NCI-H526 (cell line): Measurements from ENCODE around the gene ZIM2.

ENCODE experiments used
- DNase-seq, 2 experiments: peaks; one replicate each; lab custom pipeline; 2025; lab: John Stamatoyannopoulos, UW

The ZIM2 gene

DNA sequence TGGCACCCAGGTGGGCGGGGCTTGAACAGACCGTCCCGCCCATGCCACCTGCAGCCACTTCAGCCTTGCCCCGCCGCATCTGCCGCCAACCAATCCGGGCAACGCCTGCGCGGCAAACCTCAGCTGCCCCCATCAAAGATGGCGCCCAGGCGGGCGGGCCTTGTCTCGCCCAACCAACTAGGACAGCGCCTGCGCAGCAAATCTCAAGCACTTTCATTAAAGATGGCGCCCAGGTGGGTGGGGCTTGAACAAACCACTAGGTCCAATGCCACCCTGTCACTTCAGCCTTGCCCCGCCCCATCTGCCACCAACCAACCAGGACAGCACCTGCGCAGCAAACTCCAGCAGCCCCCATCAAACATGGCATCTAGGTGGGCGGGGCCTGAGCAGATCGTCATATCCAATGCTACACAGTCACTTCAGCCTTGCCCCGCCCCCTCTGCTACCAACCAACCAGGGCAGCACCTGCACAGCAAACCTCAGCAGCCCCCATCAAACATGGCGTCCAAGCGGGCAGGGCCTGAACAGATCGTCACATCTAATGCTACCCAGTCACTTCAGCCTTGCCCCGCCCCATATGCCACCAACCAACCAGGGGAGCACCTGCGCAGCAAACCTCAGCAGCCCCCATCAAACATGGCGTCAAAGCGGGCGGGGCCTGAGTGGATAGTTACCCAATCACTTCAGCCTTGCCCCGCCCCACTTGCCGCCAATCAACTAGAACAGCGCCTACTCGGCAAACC, 1.4 kb downstream of the ZIM2 start:
- no peak for DNase-seq

DNA sequence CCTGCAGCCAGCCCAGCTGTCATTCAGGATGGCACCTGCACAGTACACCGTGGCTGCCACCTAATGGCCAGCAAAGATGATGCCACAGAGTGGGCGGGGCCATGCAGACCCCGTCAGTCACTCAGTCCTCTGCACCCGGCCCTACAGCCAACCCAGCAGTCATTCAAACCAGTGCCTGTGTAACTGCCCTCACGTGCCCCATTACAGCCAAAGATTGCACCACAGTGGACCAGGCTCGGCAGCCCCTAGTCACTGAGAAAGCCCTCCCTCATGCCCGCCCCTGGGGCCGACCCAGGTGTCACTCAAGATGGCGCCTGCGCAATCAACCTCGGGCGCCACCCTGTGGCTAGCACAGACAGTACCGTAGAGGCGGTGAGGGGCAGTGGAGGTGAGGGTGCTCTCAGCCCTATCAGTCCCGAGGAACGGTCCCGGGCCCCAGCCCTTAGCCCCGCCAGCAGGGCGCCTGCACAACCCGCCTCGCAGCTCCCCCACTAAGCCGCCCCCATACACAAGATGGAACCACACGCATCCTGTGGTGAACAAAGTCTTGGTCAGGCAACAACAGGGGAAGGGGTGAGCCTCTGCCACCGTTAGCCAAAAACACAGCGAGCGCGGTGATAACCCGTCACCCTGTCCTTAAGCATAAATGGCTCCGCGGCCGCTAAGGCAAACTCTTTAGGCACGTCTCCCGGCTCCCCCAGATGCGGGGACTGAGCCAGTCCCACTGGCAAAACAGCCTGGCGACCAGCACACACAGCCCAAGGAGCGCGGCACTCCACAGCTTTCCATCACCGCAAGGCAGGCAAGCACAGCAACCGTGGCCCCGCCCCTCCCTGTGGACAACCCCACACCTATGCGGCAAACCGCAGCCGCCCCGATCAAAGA, 2.3 kb downstream of the ZIM2 start:
- DNase-seq: peak in 1 of 2 experiments; percentile 34

DNA sequence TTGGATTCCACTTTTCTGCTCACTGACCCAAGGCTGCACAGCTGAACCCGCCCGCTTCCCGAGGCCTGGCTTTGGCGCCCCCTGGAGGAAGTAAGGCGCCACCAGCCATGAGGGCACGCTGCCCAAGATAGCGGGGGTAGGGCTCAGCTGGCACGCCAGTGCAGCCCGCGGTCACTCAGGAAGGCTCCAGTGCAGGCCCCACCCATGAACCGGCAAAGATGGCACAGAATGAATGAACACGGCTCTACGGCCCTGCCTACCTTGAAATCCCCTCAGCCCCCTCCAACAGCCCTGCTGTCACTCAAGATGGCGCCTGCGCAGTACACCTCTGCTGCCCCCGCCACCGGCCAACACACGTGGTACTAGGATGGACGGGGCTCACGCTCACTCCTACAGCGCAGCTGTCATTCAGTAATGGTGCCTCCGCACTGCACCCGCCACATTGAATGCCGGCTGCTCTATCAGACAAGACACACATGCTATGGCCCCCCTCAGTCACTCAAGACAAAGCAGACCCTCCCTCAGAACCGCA, 3.0 kb downstream of the ZIM2 start:
- DNase-seq: peak; percentile 14 to 32

DNA sequence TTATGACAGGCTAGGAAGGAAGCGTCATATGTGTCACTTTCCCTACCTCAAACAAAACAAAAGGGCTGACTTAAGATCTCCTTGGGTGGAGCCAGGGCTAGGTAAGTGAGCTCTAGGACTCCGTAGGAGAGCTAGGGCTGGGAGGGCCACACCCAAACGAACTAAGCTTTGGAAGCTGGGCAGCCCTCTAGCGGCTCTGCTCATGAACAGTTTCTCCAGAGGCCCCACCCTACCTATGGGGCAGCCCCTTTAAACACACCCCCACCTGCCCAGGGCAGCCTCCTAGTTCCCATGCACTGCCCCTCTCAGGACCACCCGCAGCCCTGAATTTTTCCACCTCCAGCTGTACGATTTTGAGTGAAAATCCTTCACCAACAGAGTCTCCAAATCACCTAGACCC, 3.5 kb downstream of the ZIM2 start:
- DNase-seq: peak in 1 of 2 experiments; percentile 7

DNA sequence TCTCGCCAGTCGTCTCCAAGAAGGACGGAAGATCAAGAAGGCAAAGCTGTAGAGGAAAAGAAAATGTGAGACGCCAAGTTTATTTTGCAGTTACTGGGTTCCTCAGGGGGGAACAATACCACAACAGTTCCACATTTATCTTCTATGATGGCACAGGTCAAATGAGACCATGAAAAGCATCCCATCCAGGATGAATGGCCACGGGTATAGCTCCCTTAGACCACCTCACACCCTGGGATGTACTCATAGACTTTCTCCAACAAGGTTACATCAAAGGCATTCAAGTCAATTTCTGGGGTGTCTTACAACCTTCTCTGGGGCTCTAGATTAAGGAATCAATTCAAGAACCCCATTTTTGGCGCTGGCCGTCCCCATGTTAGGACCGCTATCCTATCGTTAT, 4.5 kb downstream of the ZIM2 start:
- DNase-seq: no peak

DNA sequence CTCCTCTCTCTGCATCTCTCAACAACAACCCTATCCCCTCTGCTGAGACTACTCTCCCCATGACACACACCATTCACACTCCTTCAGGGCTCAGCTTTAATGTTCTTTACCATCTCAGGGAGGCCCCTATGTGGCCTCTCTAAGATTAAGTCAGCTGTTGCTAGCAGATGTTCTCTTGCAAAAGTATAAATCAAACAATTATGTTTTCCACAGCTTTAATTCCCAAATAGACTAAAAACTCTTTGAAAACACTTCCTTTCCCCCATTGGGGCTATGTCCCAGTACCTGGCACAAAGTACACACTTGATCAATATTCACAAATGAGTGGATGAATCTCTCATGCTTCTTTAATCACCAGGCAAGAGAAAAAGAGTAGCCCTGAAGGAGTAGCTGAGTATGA, 5.1 kb downstream of the ZIM2 start:
- no peak for DNase-seq

DNA sequence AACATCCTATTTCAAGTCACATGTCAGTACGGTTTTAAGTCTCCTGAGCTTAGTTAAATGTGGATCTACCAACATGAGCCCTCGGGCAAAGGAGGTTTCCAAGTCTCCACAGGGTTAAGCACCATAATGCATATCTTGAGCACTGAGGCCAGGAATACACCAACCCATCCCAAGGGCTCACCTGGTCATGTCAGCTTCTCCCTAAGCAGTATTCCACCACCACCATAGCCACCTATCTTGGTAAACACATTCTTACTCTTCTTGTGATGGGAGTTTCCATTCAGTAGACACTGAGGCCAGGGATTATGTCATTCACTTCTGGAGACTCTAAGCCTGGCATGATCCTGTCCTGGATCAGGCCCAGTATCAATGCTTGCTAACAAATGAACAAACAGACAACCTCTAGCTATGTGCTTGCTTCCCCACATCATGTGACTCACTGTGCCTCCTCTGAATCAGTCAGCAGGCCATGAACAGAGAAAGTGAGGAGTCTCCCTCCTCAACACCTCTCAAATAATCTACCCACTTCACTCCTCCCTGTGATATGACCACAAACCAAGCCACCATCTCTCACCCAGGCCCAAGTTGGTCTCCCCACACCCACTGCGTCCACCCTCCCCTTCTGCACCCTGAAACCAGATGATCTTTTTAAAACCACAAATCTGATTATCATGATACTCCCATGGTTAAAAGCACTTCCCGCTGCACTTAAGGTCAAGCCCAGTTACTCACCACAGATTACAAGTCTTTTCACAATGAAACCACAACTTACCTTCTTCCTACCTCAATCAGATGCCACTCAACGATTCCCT, 5.8 kb downstream of the ZIM2 start:
- no peak for DNase-seq

DNA sequence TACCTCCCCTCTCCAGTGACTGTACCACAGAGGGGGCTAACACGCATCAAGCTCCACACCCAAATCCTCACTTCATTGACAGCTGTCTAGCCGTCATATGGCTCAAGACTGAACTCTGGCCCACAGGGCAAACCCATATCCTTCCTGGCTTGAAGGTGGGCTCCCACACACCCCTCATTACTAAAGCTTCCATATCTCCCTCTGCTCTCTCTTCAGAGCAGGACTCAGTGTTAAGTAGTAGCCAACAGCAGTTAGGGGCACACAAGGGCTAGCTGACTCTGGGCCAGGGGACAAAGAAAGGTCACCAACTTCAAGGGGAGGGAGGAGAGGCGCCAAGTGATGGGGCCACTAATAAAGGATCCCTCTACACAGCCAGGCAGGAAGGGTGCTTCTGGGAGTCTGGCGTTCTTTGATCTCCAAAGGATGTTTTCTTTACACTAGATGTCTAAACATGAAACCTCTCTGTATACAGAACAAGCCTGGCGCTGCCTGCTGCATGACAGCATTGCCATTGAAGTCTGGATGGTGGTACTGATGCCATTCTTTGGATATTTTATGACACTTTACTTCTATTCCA, 8.1 kb downstream of the ZIM2 start:
- DNase-seq: no peak

DNA sequence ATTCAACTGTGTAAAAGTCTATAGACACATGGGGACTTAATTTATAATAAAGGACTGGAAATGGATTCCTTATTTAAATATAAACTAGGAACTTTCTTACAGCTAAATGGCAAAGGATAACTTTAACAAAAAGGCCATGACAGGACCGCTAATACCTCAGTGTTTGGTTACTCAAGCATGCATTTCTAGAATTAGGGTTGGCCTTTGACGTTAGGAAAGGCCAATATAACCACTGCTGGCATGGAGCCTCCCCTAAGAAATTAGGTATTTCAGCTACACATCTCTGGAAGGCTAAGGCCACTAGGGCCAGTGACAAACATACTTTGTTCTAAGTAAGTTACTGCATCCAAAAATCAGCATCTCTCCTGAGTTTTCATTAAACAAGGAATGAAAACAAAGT, 9.3 kb downstream of the ZIM2 start:
- DNase-seq: no peak

DNA sequence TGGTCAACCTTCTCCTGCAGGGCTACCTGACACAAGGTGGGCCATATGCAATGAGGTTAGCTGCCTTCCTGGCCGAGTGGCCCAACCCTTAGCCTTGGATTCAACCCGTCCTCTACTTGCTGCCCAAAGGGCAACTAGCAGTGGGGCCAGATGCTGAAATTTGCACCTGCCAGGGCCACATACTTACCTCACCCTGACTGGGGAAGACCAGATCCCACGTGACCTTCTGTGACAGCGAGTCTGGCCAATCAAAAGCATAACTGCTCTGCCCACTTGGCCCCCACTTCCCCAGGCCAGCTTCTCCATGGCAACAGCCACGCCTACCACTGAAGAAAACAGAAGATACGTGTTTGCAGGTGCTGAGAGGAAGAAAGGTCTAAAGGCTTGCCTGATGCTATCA, 10.9 kb downstream of the ZIM2 start:
- no peak for DNase-seq

DNA sequence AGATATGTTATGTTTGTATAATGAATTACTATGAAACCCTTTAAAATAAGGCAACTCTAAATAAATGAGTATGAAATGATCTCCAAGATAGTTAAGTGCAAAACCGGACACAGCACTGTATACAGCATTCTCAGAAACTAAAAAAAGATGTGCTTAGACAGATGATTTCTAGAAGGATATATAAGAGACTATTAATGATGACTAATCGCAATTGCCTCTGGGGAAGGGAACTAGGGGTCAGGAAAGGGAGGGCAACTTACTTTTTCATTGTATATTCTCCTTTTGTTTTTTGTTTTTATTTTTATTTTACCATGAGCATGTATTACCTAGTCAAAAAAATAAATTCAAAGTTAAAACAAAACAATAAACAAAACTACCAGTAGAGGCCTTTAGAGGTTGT, 12.8 kb downstream of the ZIM2 start:
- no peak for DNase-seq

DNA sequence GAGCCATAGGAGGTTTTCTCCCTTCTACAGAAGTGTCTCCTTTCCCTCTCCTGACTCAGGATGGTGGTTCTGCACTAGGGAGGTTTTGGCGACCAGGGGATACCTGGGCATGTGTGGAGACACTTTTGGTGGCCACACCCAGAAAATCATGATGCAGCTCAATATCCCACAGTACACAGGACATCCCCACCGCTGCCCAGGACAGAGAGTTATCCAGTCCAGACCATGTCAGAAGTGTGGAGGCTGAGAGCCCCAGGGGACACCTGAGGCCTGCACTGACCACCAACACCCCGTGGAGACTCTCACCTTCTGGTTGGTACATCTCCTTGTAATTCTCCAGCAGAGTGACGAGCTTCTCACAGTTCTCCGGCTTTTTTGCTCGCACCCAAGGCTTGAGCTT, 16.6 kb downstream of the ZIM2 start:
- DNase-seq: no peak

DNA sequence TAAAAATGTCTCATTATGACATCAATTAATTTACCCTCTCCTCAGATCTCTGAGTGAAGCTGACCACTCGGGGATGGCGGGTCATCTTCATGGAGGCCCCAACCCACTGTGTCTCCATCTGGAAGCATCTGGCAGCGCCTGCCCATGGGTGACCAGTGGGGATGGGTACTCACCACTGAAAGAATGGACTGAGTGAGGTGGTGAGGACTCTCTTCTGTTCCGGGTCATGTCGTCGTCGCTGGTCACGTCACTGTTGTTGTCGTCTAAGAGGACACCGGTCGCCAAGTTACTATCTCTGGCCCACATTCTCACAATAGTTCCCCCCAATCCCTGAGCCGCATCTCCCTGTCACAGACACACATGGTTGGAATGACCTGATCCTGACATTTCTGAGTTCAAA, 17.1 kb downstream of the ZIM2 start:
- DNase-seq: no peak

DNA sequence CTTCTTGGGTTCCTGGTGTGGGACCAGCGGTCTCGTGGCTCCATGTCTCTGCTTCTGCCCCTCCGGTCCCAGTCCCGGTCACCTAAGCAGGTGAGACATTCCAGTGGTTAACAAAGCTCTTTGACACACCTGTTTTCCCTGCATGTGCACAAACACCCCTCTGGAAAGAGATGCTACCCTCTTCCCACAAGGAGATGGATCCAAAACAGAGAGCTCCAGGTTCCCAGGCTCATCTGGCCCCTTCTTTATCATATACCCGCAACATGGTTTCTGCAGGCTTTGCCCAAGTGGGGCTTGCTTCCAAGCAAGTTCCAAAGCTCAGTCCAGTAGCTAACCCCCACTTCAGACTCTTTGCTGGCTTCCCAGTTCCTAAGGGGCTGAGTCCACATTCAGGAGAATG, 17.8 kb downstream of the ZIM2 start:
- no peak for DNase-seq

DNA sequence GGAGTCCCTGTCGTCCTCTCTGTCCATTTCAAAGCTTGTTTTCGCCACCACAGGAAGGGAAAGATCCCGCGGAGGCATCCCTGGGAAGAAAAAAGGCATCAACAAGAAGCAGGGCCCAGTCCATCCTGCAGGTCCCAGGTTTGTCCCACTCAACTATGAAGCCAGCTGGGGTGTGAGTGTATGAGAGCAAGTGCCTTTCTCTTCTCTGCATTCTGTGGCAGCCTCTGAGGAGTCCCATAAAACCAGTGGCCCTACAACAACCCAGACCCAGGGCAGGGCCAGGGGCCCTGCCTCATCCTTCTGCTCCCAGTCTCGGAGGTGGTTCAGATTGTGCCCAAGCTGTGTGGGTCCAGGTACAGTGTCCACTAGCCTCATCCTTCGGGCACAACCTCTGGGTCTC, 18.9 kb downstream of the ZIM2 start:
- DNase-seq: no peak

DNA sequence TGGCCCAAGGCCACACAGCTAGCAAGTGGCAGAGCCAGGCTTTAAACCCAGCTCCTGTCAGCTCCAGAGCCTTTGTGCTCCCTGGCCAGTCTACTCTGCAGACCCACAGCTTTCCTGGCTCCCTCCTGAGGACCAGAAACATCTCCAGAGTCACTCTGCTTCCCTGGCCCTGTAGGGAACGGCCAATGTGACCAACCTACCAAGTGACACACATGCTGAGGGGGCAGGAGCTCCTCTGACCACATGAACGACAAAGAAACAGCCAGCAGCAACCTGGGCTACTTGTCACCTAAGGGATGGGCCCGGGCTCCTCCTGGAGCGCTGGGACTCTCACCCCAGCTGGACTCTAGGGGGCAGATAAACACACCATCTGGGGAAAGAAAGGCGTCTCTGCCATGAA, 19.3 kb downstream of the ZIM2 start:
- peak in 1 of 2 experiments; percentile 5 for DNase-seq

DNA sequence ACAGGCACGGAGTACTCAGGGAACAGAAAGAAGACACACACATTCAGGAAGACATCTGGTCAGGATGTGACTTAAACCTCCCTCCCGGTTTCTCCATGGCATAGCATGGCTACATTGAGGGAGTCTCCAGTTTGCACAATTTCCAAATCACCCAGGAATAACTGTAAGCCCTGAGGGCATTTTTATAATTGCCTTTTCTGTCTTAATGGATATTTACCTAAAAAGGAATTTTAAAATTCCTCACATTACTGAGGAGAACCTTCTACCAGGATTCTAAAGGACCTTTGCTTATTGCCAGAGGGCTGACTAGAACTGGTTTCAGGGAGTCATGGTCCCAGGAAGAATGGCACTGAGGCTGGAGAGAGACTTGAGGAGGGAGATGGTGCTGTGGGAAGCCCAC, 21.4 kb downstream of the ZIM2 start:
- DNase-seq: no peak

DNA sequence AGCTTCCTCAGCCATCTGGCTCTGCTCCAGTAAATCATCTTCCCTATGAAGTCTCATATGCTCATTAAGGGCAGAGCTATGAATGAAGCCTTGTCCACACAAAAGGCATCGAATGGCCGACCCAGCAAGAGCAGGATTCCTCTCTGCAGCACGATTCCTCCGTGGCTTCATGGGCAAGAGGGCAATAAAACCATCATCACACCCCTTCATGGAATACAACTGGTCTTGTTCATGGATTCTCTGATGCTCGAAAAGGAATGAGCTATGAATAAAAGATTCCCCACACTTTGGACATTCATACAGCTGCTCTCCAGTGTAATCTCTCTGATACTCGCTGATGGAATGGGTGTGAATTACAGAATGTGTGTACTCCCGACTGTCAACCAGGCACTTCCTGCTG, 25.9 kb downstream of the ZIM2 start:
- DNase-seq: no peak

DNA sequence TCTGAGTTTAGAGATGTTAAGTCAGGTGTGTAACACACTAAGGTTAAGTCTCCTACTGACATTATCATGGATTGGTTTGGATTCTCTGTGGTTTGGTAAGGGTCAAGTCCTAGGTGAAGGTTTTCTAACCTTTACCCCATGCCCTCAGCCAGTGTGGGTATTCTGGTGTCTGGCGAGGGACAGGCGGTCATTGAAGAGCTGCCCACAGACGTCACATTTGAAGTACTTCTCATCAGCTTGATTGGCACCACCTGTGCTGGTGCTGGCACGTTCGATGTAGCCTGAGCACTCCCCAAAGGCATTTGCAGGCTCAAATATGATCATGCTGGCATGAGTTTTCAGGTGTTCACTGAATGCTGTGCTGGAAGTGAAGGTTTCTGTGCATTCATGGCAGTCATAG, 27.0 kb downstream of the ZIM2 start:
- DNase-seq: no peak

DNA sequence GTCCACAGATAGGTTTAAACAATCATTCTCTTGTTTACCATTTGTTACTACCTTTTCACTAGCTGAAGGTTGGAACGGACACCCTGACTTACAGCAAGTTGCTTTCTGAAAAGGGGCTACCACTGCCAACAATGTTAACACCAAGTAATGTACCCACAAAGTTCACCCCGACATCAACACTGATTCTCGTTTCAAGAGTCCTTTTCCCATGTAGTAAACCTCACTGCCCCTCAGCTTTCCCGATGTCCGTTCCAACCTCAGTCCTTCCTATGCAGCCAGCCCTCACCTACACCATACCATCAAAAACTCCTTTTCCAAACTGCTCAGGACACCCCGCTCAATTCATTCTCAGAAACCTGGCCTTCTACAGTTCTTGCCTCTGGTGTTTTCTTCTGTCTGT, 29.0 kb downstream of the ZIM2 start:
- DNase-seq: no peak

DNA sequence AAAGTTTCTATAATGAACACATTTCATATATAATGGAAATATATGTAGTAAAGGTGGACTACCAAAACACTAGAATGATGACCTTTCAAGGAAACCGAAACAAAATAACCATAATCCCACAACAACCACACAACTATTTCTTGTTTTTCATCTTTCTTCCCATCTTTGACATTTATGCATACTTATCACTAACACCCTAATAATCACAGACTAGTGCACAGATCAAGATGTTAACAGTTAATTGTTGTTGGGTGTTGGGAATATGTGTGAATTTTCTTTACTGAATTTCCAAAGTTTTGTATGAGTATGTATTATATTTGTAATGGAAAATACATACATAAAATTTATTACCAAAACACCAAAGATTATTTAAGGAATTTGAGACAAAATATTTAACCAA, 30.3 kb downstream of the ZIM2 start:
- DNase-seq: no peak
